Measurements from ENCODE around the gene DNAJC1.

DNA sequence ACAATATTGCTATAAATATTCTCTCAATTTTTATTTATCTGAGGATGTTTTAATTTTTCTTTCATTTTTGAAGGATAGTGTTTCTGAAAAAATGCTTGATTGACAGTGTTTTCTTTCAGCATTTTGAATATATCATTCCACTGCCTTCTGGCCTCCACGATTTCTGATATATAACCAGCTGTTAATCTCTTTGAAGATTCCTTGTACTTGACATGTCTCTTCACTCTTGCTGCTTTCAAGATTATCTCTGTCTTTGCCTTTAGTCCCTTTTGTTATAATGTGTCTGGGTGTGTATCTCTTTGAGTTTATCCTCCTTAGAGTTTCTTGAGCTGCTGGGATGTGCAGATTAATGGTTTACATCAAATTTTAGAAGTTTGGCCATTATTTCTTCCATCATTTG, 22.8 kb upstream of the DNAJC1 start:
- no peak for TF ChIP-seq EZH2phosphoT487 (IDR thresholded peaks at IDR 0.05; ENCODE audit: low read length)
- TF ChIP-seq, protein P1, sequence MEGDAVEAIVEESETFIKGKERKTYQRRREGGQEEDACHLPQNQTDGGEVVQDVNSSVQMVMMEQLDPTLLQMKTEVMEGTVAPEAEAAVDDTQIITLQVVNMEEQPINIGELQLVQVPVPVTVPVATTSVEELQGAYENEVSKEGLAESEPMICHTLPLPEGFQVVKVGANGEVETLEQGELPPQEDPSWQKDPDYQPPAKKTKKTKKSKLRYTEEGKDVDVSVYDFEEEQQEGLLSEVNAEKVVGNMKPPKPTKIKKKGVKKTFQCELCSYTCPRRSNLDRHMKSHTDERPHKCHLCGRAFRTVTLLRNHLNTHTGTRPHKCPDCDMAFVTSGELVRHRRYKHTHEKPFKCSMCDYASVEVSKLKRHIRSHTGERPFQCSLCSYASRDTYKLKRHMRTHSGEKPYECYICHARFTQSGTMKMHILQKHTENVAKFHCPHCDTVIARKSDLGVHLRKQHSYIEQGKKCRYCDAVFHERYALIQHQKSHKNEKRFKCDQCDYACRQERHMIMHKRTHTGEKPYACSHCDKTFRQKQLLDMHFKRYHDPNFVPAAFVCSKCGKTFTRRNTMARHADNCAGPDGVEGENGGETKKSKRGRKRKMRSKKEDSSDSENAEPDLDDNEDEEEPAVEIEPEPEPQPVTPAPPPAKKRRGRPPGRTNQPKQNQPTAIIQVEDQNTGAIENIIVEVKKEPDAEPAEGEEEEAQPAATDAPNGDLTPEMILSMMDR (IDR thresholded peaks at IDR 0.05; ENCODE audit: low read length) = no peak
